Smooth muscle cell of the brain vasculature (primary cell): ENCODE measurements around the gene MST1.

Experiments
- DNase-seq: peaks from one replicate; pipeline ENCODE4 v3.0.0-alpha.2; 2012; ENCODE audit warnings: low read depth, low spot score

MST1 gene

DNA sequence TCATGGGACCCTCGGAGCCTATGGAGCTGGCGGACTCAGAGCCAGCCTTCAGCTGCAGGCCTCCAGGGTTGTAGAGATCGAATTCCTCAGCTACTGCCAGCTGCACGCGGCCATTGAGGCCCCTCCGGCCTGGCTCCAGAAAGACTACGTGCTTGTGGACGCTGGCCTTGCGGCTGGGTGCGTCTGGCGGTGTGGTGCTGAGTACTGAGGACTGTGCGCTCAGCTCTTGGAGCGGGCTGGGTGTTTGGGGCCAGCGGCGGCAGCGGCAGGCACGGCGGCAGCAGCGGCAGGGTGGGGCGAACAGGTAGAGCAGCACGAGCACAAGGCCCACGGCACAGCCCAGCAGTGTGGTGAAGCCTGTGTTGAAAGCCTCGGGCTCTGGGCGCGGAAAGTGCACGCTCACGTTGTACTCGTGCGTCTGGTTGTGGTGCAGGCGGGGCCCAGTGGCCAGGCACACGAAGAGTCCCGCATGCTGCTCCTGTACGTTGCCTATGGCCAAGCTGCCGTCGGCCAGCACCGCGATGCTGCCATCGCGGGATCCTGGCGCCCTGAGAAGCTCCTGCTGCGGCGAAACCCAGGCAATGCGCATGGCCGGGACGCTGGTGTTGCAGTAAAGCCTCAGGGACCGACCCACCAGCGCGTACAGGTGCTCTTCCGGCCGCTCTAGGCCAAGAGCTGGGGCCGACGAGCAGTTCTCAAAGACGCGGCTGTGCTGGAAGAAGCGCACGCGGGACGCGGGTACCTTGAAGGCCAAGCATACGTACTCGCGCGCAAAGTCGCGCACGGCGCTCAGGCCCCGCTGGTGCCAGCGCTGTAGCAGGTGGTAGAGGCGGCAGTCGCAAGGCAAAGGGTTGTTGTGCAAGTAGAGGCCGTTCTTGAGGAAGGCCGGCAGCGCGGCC, 28.9 kb upstream of the MST1 start:
- no peak for DNase-seq

DNA sequence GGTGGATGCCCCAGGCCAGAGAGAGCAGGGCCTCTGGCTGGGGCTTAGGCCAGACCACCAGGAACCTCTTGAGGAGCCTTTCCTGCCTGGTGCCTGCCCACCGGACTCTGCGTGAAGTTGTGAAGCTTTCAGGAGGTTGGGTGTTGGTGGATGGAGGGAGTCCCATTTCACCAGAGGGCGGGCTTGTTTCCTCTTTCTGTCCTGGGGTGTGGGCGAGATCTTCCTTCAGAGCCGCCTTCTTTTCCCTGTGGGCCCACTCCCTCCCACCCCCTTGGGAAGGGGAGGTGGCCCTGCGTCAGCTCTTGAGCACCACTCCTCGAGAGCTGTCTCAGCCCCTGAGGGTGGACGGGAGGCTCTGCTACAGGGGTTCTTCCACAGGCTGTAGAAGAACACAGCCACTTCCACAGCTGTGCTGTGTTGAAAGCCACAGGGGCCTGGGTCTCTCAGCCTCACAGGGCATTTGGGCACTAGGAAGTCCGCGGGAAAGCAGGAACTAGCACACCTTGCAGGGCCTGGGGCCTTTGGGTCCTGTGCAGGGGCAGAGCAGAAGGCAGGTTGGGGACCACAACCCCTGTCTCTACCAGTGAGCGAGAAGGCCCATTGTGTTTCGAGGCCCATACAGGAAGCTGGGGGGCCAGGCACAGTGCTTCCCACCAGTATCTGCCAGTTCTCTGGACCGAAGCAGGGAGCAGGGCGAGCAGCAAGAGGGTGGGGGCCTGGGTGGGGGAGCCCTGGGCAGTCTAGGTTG, 28.1 kb upstream of the MST1 start:
- no peak for DNase-seq

DNA sequence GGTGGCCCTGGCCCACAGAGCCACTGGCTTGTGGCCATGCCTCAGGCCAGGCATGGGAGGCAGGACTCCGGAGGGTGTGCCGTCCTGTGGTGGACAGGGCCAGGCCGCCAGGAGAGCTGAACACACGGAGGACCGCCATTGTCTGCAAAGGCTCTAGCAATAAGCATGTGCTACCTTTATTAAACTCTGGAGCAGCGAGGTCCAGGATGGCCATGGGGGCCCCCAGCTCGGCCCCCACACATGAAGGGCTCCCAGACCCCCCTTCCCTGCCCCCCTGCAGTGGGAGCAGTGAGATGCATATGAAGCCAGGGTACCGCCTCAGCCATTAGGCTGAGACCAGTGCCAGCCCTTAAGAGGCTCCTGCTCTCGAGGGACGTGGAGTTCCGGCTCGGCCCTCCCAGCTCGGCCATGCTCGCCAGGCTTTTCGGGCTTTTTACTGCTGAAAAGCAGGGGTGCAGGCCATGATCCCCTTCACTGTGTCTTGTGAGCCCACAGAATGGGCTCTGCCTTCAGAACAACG, 27.5 kb upstream of the MST1 start:
- DNase-seq, result no peak

DNA sequence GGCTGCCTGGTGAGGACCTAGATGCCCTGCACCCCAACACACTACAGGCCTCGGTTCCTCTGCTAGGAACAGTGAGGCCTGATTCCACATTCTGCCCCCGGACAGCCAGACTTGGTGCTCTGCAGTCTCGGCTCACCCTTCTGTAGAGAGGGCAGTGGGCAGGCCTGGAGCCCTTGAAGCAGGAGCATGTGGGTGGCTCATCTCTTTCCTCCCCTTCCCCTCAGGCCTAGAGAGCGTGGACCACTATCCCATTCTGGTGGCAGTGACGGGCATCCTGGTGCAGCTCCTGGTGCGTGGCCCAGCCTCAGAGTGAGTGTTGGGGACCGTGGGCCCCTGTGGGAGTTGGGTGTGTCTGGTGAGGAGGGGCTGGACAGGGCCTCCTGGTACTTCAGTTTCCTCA, 26.9 kb upstream of the MST1 start:
- DNase-seq, result no peak

DNA sequence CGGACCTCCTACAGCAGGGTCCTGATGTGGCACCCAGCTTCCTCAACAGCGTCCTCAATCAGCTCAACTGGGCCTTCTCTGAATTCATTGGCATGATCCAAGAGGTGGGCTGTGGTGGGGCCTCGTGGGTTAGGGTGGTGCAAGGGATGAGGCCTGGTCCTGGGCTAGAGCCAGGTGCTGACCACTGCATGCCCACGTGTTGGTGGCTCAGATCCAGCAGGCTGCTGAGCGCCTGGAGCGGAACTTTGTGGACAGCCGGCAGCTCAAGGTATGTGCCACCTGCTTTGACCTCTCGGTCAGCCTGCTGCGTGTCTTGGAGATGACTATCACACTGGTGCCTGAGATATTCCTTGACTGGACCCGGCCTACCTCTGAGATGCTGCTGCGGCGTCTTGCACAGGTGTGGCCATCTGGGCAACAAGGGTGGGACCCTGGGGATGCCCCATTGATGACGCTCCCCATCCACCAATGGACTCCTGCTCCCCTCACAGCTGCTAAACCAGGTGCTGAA, 26.4 kb upstream of the MST1 start:
- no peak for DNase-seq

DNA sequence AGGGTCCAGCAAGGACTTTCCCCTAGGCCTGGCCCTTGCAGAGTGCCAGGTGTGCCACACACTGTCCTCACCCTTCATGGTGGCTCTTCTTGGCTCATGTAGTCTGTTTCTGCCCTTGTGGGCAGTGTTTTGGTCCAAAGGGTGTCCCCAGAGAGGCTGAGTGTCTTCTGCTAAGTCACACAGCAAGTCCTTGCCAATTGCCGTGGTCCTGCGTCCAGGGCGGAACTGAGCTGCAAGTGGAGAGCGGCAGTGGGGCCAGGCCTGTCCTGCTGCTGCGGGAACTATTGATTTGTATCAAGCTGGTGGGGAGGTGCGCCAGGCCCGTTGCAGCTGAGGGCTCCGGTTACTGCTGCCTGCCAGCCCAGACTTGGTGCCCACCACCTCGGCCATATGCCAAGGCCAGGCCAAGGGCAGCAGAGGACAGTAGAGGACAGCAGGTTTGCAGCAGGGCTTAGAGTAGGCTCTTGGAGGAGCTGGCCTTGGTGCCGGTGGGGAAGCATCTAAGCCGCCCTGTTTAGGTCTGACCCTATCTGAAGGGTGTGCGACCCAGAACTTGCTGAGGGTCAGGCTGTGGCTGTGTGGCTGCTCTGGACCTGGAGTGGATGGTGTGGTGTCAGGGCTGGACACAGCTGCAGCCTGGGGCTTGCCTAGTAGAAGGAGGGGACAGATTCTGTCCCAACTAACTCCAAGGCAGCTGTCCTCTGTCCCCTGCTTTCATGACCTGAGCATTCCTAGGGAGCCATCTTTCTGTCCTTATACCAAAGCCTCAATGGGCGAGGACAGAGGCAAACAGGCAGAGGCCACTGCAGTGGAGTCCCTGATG, 25.7 kb upstream of the MST1 start:
- DNase-seq, result no peak

DNA sequence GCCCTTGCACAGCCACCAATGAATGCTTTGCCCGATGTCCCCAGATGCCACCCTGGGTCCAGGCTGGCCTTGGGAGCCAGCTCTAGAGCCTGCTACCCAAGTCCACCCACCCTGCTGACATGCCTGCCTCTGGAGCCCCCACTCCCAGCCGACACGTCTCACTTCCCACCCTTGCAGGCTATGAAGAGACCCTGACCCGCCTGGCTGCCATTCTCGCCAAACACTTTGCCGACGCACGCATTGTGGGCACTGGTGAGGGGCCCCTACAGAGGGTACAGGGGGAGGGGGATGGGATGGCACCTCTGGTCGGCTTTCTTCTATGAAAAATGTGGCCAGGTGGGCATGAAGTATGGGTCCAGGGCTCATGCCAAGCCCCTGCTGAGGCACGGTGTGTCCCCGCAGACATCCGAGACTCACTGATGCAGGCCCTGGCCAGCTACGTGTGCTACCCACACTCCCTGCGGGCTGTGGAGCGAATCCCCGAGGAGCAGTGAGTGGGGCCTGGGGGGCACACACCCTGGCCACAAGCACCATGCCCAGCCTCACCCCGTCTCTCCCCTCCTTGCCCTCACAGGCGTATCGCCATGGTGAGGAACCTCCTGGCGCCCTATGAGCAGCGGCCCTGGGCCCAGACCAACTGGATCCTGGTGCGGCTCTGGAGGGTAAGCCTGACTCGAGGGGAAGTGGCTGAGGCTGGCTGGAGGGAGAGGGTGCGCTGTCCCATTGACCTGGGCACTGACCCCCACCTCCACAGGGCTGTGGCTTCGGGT, 24.2 kb upstream of the MST1 start:
- DNase-seq, result no peak

DNA sequence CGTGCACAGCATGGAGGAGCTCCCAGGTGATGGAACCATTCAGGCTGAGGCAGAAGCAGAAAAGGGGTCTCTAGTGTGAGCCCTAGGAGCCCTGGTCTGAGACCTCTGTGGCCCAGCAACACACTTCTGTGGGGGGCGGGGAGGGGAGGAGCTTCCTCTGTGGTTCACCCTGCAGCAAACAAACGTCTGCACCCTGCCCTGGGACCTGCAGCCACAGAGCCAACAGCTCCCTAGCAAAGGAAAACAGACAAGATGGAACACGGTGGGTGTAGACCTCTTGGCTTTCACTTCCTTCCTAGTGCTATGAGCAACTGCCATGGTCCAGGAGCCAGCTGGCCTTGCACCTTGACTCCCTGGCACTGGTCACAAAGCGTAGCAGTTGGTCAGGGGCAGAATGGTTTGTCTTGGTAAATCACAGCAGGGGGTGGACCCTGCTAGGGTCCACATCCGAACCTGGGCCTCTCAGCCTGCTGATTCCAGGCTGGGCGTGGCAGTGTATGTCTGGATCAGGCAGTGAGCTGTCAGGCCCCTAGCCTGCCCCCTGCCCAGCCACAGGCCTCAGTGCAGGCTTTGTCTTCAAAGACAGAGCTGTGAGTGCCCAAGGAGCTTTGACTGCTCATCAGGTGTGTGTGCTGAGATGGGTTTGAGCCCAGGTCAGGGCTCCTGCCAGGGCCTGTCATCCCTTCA, 23.5 kb upstream of the MST1 start:
- no peak for DNase-seq

DNA sequence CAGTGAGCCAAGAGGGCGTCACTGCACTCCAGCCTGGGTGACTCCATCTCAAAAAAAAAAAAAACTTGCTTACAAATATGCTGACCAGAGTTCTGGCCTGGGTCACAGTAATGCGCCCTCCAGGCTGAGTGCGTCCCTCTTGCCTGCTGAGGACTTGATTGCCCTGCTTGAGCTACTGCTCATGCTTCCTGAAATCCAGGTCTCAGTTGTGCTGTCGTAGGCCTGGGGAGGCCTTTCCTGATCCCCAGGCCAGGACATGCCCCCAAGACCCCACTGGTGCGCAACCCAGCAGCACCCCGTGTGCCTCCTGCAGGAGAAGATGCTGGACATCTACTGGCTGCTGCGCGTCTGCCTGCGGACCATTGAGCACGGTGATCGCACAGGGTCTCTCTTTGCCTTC, 22.9 kb upstream of the MST1 start:
- DNase-seq, result no peak

DNA sequence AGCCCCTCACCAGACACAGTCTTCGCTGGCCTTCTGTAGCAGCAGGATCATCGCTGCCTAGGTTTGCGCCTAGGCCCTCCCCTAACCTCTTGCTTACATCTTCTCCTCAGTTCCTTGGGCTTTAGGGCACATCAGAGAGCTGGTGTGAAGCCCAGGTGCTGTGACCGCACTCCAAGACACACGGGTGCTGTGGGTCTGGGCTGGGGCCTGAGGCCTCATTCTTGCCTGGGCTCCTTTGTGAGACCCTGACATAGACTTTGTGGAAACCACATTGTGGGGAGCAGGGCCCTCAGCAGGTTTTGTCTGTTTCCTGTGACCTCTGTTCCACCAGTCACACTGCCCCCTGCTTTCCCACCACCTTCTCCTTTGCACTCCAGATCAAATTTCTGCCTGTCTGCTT, 22.2 kb upstream of the MST1 start:
- DNase-seq, result no peak

DNA sequence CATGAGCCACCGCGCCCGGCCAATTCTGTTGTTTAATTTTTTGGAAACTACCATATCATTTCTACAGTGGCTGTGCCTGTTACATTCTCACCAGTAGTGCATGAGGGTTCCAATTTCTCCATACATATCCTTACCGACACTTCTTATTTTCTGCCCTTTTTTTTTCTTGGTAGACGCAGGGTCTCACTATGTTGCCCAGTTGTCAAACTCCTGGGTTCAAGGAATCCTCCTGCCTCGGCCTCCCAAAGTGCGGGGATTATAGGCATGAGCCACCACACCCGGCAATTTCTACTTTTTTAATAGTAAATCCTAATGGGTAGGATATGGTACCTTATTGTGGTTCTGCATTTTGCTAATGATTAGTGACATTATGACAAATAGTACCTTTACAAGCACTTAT, 20.6 kb upstream of the MST1 start:
- DNase-seq, result no peak

DNA sequence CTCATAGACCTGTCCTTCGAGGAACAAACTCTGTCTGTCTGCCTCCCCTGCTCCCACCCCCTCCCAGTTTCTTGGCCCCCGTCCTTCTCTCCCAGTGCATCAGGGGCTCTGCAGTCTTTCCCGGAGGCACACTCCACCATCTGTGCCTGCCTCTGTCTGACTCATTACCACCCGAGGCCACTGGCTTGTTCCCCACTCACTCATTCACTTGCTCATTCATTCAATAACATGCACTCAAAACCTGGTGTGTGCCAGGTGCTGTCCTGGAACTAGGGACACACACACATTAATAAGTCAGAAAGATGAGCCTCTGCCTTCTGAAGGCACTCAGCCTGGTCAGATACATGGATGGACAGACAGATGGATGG, 17.8 kb upstream of the MST1 start:
- no peak for DNase-seq

DNA sequence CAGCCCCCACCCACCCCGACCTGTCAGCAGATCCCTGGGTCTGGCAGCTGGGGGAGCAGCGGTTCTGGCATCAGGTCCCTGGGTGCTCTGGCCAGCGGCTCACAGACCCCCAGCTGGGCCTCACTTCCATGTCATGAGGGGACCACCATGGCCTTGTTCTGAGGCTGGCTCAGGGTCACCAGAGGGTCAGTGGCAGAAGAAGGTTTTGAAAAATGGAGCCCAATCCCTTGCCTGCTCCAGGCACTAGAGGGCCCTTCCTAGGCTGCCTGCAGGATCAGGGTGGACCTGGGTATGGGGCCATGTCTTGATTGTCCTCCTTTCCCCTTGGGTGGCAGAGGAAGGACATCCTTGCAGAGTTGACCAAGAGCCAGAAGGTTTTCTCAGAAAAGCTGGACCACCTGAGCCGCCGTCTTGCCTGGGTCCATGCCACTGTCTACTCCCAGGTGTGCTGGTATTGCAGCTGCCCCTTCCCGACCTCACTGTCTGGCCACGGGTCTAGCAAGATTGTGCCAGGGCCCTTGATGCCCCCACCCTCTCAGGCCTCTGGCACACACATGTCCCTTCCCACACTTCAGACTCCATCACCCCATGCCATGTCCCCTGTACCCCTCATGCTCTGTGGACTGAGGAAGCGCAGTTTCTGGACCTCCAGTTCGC, 17.3 kb upstream of the MST1 start:
- DNase-seq, result no peak

DNA sequence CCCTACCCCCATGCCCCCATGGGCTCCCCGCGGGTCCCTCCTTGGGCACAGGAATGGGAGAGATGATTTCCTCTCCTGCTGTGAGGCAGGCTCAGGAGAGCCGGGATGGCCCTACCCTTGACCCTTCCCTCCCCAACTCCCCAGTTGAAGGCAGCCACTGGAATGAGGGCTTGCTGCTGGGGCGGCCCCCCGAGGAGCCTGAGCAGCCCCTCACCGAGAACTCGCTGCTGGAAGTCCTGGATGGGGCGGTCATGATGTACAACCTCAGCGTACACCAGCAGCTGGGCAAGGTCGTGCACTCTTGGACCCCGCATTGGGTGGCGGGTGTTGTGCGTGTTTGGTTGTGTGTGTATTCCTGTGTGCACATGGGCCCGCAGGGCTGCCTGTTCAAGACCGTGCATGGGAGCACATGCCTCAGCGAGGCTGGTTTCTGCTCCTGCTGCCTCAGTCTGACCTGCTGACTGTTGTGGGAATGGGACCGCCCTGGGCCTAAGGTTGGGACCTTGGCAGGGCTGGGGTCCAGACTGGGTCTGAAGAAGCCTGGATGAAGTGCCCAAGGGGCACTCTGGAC, 16.2 kb upstream of the MST1 start:
- no peak for DNase-seq

DNA sequence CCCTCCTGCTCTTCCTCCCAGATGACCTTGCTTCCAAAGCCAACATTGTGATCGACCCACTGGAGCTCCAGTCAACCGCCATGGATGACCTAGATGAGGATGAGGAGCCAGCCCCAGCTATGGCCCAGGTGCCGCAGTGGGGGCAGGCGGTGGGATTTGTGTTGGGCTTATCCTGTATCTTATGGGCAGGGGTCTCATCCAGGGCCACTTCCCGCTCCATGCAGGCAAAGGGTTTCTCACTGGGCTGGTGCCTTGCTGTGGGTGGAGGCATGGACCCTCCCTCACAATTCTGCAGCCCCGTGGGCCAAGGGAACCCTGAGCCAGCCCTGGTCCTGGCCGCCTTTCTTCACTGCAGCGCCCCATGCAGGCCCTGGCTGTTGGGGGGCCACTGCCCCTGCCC, 15.4 kb upstream of the MST1 start:
- DNase-seq, result no peak

DNA sequence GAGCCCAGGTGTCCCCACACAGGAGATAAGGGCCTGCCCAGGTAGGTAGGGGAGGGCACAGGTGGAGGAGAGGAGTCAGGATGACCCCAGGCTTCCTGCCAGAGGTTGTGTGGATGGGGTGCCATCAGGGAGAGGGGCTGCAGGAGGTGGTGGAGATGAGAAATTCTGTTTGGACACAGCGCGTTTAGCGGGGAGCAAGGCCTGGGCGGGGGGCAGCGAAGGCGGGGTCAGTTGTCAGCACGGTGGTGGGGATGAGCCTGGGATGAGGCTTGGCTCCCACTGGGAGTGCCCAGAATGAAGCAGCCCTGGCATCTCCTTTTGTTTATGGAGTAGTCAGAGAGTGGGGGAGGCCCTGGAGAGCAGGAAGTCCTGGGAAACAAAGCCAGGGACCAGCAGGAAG, 14.7 kb upstream of the MST1 start:
- DNase-seq, result no peak

DNA sequence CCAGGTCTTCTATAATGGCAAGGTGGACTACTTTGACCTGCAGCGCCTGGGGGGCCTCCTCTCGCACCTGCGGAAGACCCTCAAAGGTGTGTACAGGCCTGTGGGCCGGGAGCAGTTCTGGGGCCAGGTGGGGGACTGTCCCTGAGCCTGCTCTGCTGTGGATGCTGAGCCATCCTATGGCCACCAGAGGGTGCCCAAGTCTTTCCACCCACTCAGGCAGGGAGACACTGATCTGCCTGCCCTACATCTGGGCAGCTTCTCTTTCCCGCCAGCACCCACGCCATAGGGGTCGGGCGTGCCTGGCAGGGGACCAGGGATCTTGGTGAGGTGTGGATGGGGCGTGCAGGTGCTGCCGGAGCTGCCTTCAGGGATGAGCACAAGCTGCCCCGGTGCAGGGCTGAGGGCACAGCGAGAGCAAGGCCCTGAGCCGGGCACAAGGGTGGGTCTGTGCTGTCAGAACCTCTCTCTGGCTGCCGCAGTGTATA, 14.2 kb upstream of the MST1 start:
- no peak for DNase-seq

DNA sequence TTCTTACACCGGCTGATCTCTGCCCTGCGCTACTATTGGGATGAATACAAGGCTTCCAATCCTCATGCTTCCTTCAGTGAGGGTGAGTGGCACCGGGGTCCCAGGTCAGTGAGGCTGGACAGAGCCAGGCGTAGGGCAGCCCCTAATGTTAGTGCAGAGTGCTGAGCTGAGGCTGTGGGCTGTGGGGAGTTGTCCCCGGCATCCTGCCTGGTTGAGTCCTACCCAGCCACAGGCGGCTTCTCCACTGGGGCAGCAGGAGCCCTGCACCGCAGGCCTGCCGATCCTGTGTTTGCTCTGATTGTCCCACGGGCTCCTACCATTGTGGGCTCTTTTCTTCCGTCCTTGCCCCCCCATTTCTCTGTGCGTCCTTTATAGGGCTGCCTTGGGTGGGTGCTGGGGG, 13.4 kb upstream of the MST1 start:
- no peak for DNase-seq

DNA sequence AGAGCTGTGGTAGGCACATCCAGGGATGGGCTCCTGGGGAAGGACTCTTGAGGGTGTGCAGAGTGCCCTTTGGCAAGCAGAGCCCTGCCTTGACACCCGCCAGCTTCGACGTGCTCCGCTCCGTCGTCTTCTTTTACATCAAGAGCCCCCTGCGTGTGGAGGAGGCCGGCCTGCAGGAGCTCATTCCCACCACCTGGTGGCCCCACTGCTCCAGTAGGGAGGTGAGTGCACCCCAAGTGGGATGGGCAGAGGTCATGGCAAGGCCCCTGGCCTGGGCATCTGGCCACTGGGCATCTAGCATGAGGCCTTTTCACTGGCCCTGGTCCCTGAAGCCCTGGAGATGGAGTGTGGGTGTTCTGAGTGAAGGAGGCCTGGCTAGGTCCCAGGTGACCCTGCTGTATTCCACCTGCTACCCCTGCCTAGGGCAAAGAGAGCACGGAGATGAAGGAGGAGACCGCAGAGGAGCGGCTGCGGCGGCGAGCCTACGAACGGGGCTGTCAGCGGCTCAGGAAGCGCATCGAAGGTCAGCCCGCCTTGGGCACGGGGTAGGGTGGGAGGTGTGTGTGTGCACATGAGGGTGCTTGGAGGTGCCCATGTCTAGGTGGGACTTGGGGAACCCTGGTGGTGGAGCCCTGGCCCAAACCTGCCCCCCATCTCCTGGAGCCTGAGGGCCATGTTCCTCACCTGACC, 12.3 kb upstream of the MST1 start:
- no peak for DNase-seq
